ENCODE data around the gene TEX264.

GRCh38 chr3:51712511-51712931, 41.5 kb downstream of the TEX264 start:
- TF ChIP-seq, protein P1, sequence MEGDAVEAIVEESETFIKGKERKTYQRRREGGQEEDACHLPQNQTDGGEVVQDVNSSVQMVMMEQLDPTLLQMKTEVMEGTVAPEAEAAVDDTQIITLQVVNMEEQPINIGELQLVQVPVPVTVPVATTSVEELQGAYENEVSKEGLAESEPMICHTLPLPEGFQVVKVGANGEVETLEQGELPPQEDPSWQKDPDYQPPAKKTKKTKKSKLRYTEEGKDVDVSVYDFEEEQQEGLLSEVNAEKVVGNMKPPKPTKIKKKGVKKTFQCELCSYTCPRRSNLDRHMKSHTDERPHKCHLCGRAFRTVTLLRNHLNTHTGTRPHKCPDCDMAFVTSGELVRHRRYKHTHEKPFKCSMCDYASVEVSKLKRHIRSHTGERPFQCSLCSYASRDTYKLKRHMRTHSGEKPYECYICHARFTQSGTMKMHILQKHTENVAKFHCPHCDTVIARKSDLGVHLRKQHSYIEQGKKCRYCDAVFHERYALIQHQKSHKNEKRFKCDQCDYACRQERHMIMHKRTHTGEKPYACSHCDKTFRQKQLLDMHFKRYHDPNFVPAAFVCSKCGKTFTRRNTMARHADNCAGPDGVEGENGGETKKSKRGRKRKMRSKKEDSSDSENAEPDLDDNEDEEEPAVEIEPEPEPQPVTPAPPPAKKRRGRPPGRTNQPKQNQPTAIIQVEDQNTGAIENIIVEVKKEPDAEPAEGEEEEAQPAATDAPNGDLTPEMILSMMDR (IDR thresholded peaks at IDR 0.05; ENCODE audit: poor library complexity, severe bottlenecking): no peak
- TF ChIP-seq EP300 (conservative IDR thresholded peaks at IDR 0.05; ENCODE audit: poor library complexity, severe bottlenecking): no peak
- TF ChIP-seq RAD21 (conservative IDR thresholded peaks at IDR 0.05): no peak
- TF ChIP-seq EZH2 (IDR thresholded peaks at IDR 0.05; ENCODE audit: borderline replicate concordance, insufficient read depth, low read length, poor library complexity, severe bottlenecking): no peak
- TF ChIP-seq TAF1 (IDR thresholded peaks at IDR 0.05; ENCODE audit: low read depth): no peak
- no peak for TF ChIP-seq MXI1 (conservative IDR thresholded peaks at IDR 0.05; ENCODE audit: poor library complexity, severe bottlenecking)
- TF ChIP-seq SMC3 (conservative IDR thresholded peaks at IDR 0.05; ENCODE audit: poor library complexity): no peak
- no peak for TF ChIP-seq REST (IDR thresholded peaks at IDR 0.05; ENCODE audit: borderline replicate concordance)
